Left ventricle myocardium inferior (tissue), 1 donor: ENCODE data around the gene SEC31A. TPM values are rescaled to one million over a fixed set of nuclear protein-coding genes. Genes with fewer than 3 reads are reported as not detected.
"Not testable (repeated sequence)": the region's sequence is repeated elsewhere in the genome, so short reads cannot be mapped to it uniquely, and the experiment has no call there.

Experiments
- DNase-seq: peaks from one replicate; pipeline ENCODE4 v3.0.0-alpha.2; 2020
- H3K27ac ChIP-seq: fragments of 200-600 bp; replicated peaks from 2 replicates; pipeline ENCODE4 v1.8.0; 2021
- H3K27me3 ChIP-seq: fragments of 200-600 bp; 2 replicates; pipeline ENCODE4 v1.8.0; 2021; ENCODE audit warnings: low read depth
- H3K36me3 ChIP-seq: fragments of 200-600 bp; 2 replicates; pipeline ENCODE4 v1.8.0; 2021
- H3K4me1 ChIP-seq: fragments of 200-600 bp; 2 replicates; pipeline ENCODE4 v1.8.0; 2021
- H3K4me3 ChIP-seq: fragments of 200-600 bp; 2 replicates; pipeline ENCODE4 v1.8.0; 2021; ENCODE audit warnings: mild to moderate bottlenecking, moderate library complexity
- H3K9me3 ChIP-seq: fragments of 200-600 bp; replicated peaks from 2 replicates; pipeline ENCODE4 v1.8.0; 2021
- intact Hi-C: fragments of 100-400 bp; cut with micrococcal nuclease; formaldehyde crosslinking; loops from one replicate; pipeline ENCODE4 v1.11.0; 2022
- total RNA-seq: library from RNA; stranded (reverse); fragmentation: NEBNext Ultra II Directional; extraction: Animal tissue kit (Norgen Biotek cat#: 25700); gene quantifications from one replicate; pipeline ENCODE4 v1.2.1, GENCODE V29; 2021
- TF ChIP-seq, protein P1 (sequence below): fragments of 200-600 bp; IDR thresholded peaks from 2 replicates; pipeline ENCODE4 v1.8.0; 2021; ENCODE audit warnings: antibody characterized with exemption, mild to moderate bottlenecking, borderline replicate concordance
- donor health status: DM: no; HTN: yes; CAD: no; lungs with severe emphysema.

The SEC31A gene
- total RNA-seq, 1 donor from 2014 or later = 115 TPM

- Histone ChIP-seq H3K36me3 (peaks cover 12% of the 10 kb centered on the region), H3K27ac (peak overlapping the region; percentile 39), H3K4me1 (peaks cover 69% of the 10 kb centered on the region), H3K4me3 (no peak overlapping the region), H3K27me3 (no peaks in the 10 kb centered on the region), H3K9me3 (no peaks in the 10 kb centered on the region)
- DNase-seq = no peak
- intact Hi-C loops = loop anchor here (10.0 kb wide), 1 partner anchor 51 kb away; no protein-coding TSS in a partner anchor
- TF ChIP-seq, protein P1, sequence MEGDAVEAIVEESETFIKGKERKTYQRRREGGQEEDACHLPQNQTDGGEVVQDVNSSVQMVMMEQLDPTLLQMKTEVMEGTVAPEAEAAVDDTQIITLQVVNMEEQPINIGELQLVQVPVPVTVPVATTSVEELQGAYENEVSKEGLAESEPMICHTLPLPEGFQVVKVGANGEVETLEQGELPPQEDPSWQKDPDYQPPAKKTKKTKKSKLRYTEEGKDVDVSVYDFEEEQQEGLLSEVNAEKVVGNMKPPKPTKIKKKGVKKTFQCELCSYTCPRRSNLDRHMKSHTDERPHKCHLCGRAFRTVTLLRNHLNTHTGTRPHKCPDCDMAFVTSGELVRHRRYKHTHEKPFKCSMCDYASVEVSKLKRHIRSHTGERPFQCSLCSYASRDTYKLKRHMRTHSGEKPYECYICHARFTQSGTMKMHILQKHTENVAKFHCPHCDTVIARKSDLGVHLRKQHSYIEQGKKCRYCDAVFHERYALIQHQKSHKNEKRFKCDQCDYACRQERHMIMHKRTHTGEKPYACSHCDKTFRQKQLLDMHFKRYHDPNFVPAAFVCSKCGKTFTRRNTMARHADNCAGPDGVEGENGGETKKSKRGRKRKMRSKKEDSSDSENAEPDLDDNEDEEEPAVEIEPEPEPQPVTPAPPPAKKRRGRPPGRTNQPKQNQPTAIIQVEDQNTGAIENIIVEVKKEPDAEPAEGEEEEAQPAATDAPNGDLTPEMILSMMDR = no peak
Observed at GRCh38 chr4:82885410-82885809, 5.5 kb downstream of the SEC31A start.

DNA sequence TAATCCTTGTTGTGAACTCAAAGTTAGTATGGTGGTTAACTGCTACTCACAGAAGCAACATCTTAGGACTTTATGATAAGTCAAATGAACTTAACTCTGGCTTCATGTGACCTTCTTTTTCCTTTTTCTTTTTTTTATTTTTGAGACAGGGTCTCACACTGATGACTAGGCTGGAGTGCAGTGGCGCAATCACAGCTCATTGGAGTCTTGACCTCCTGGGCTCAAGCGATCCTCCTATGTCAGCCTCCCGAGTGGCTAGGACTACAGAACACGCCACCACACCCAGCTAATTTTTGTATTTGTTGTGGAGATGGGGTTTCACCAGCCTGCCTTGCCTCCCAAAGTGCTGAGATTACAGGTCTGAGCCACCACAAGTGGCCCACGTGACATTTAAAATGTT is 22.4 kb downstream of the SEC31A start:
- Histone ChIP-seq H3K9me3 (no peaks in the 10 kb centered on the region), H3K27me3 (no peaks in the 10 kb centered on the region), H3K36me3 (peaks cover 98% of the 10 kb centered on the region), H3K4me1 (peaks cover 14% of the 10 kb centered on the region), H3K27ac (no peak overlapping the region), H3K4me3 (no peak overlapping the region)
- intact Hi-C loops = no loop called here
- DNase-seq = no peak
- TF ChIP-seq, protein P1 = no peak

DNA sequence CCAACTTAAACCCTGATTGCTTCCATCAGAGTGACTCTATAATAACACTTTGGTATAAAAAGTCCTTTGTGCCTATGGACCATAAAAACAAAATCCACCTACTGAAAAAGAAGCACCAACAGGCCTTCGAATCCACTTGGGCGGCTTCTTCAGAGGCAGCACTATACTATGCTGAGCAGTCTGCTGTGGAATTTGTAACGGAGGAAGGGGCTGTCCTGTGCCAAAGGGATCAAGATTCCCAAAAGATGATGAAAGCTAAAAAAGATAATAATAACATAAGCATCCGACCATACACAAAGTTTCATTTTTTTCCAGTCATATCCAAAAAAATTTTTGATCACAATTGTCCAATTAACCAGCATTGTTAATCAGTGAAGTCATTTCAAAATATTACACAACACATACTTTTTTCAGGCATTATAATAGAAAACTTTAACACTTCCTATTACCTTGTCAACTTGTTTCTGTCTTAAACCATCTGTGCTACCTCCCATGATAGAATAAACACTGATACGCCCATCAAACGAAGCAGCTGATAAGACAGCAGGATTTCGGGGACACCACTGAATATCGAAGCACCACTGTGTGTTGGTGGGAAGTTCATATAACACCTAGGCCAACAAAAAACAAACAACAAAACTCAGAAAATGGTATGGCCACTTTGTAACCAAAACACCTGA is 24.1 kb downstream of the SEC31A start:
- TF ChIP-seq, protein P1 = no peak
- intact Hi-C loops = no loop called here
- H3K27ac ChIP-seq = peak overlapping the region; percentile 31
- no peak for DNase-seq
- no peak overlapping the region for H3K4me3 ChIP-seq
- peaks cover 22% of the 10 kb centered on the region for H3K4me1 ChIP-seq
- no peaks in the 10 kb centered on the region for H3K27me3 ChIP-seq
- peaks cover 98% of the 10 kb centered on the region for H3K36me3 ChIP-seq
- no peaks in the 10 kb centered on the region for H3K9me3 ChIP-seq

DNA sequence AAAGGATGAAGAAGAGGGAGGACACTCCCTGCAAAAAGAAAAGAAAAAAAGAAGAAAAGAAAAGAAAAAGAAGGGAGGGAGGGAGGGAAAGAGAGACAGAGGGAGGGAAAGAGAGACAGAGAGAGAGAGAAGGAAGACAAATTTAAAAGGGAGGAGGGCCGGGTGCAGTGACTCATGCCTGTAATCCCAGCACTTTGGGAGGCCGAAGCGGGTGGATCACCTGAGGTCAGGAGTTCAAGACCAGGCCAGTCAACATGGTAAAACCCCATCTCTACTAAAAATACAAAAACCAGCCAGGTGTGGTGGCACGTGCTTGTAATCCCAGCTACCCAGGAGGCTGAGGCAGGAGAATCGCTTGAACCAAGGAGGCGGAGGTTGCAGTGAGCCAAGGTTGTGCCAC is 24.9 kb downstream of the SEC31A start:
- Histone ChIP-seq H3K27ac (peak overlapping the region; percentile 31), H3K4me1 (peaks cover 22% of the 10 kb centered on the region), H3K36me3 (peaks cover 98% of the 10 kb centered on the region)
- H3K4me3 ChIP-seq, H3K9me3 ChIP-seq, H3K27me3 ChIP-seq, intact Hi-C loops, DNase-seq: not testable (repeated sequence)

DNA sequence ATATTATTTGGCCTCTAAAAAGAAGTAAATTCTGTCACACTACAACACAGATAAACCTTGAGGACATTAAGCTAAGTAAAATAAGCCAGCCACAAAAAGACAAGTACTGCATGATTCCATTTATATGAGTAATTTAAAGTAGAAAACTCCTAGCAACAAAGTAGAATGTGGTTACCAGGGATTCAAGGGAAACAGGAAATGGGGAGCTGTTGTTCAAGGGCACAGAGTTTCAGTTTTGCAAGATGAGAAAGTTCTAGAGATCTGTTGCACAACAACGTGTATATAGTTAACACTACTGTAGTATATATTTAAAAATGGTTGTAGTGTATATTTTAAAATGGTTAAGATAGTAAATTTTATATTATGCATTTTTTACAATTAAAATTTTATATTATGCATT is 25.4 kb downstream of the SEC31A start:
- Histone ChIP-seq H3K27ac (peak overlapping the region; percentile 31), H3K27me3 (no peaks in the 10 kb centered on the region), H3K4me1 (peaks cover 22% of the 10 kb centered on the region), H3K4me3 (no peak overlapping the region), H3K36me3 (peaks cover 98% of the 10 kb centered on the region), H3K9me3 (no peaks in the 10 kb centered on the region)
- intact Hi-C loops = no loop called here
- TF ChIP-seq, protein P1 = no peak
- no peak for DNase-seq

DNA sequence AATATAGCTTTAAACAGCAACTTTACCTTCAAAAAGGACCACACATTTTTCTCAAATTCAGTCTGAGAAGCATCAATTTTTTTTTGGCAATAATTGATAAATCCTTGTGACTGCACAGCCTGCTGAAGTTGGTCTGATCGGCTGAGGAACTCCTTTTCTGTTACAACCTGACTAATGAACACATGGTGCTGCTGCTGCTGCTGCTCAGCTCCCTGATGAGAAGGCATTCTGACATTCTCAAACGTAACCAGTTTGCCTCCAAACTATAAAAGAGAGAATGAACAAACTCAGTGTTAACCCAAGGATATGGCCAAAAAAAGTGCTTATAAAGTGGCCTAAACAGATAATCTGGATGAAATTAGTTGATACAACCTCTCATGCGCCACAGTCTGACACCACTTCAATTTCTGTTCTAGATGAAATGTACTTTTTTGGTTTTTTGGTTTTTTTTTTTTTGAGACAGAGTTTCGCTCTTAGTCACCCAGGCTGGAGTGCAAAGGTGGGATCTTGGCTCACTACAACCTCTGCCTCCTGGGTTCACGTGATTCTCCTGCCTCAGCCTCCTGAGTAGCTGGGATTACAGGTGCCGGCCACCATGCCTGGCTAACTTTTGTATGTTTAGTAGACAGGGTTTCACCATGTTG is 26.5 kb downstream of the SEC31A start:
- TF ChIP-seq, protein P1 = no peak
- DNase-seq = no peak
- no peaks in the 10 kb centered on the region for H3K9me3 ChIP-seq
- H3K36me3 ChIP-seq = peaks cover 91% of the 10 kb centered on the region
- H3K4me3 ChIP-seq = no peak overlapping the region
- no peaks in the 10 kb centered on the region for H3K27me3 ChIP-seq
- intact Hi-C loops = no loop called here
- peaks cover 22% of the 10 kb centered on the region for H3K4me1 ChIP-seq
- H3K27ac ChIP-seq = no peak overlapping the region
